Nucleus accumbens (tissue), 56 donors: ENCODE data around the gene FMNL1.
"Not testable (repeated sequence)": the region's sequence is repeated elsewhere in the genome, so short reads cannot be mapped to it uniquely, and the experiment has no call there.

ENCODE experiments used
- DNase-seq, 56 donors: peaks; one replicate each; lab custom pipeline; 2025; lab: John Stamatoyannopoulos, UW

The FMNL1 gene

DNA sequence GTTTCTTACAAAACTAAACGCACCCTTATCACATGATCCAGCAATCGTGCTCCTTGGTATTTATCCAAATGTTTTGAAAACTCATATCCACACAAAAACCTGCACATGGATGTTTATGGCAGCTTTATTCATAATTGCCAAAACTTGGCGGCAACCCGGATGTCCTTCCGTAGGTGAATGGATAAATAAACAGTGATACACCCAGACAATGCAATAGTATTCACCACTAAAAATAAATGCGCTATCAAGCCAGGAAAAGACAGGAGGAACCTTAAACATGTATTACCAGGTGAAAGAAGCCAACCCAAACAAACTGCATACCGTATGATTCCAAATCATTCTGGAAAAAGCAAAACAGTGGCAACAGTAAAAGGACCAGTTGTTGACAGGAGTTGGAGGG is 30.2 kb downstream of the FMNL1 start:
- DNase-seq, result no peak

DNA sequence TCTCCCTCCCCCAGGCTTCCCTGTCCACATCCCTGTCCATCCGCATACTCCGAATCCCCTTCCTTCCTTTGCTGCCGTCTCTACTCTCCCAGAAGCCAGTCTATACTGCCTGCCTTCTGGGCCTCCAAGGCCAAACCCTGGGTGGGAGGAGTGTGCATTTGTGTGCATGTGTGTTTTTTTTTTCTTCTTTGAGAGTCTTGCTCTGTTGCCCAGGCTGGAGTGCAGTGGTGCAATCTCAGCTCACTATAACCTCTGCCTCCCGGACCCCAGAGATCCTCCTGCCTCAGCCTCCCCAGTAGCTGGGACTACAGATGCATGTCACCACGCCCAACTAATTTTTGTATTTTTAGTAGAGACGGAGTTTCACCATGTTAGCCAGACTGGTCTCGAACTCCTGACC is 31.6 kb downstream of the FMNL1 start:
- DNase-seq, result not testable (repeated sequence)

- DNase-seq, result no peak
These were observed 32.2 kb downstream of the FMNL1 start for GRCh38 chr17:45253879-45254278.

- no peak for DNase-seq
These were observed 33.7 kb downstream of the FMNL1 start for GRCh38 chr17:45255358-45255757.

- DNase-seq, result no peak
These were observed 34.7 kb downstream of the FMNL1 start for GRCh38 chr17:45256114-45256966.

DNA sequence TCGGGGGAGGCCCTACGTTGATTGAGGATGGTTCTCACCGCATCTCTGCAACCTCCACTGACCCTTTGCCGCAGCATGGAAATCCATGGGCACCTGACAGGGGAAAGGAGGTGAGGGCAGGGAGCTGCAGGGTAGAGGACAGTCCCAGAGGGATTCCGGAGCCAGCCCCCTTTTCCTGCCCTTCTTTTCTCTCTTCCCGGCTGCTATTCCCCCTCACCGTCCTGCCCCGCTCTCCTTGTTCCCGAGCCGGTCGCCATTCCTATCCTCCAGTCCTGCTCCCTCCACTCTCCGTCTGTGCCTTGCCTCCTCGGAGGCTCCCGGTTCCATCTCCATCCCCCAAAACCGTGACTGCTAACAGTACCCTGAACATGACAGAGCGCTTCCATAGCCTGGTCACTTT is 35.4 kb downstream of the FMNL1 start:
- no peak for DNase-seq

- DNase-seq, result no peak
These were observed 37.3 kb downstream of the FMNL1 start for GRCh38 chr17:45258981-45259380.

DNA sequence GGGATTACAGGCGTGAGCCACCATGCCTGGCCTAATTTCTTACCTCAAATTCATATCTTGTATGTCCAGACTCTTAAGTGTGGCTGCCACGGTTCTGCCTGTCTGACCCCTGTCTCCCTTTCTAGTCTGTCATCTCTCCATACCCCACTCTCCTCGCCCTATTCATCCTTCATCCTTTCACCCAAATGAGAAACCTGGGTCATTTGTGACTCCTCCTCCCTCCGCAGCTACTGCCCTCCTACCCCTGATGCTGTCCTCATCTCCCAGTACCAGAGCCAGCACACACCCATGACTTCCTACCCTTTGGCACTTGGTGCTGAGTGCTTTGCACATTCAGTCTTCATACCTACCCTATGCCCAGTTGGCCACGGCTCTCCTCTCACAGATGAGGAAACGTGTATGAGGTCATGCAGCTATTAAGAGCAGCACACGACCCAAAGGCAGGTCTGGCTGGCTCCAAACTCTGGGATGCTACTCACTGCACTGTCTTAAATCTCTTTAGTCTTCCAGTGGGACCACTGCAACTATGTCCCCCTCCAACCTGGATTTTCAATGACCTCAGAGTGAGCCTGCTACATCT is 38.6 kb downstream of the FMNL1 start:
- DNase-seq, result no peak

DNA sequence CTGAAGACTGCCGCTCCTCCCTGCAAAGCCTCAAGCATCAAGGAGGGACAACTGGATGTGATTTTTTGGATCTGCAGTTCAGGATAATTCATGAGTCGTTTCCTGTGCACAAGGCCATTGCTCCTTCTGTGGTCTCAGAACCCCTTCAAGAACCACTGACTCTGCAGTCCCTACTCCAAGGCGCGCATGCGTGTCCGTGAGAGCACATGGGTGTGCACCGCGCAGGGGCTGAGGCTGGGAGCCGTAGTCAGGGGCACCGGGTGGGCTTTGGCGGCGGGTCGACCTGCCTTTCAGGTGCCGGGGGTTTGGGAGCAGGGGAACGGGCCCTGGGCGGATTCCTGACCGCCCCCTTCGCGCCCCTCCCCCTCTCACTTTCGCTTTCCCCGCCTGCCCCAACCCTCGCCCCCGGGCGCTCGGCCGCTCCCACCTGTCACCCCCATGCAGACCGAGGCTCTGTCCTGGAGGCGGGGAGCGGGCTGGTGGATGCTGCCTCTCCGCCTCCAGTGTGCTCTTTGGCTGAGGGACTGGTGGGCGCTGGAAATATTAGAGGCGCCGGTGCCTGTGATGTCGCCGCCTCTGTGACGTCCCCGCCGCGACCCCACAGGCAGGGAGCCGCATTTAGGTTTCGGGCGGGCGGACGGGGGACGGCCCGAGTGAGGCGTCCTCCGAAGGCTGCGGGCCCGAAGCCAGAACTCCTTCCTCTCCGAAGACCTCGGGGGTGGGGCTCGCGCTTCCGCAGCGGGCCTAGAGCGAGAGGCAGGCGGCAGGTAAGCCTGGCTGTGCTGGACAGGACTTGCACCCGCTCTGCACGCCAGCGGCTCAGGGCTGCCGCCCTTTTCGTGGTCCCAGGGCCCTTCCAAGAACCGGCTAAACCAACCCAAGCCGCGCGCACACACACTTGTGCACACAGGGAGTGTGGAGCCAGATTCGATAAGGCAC is 40.2 kb downstream of the FMNL1 start, which contains the start of gene SPATA32:
Gene SPATA32, minus strand, starts transcription at position 518 of the 939 bp plus-strand sequence. Its CDS starts 78 bp downstream, at position 440.
- DNase-seq, result peak in 43 of 56 donors; percentile 3 to 79 (median 33)

DNA sequence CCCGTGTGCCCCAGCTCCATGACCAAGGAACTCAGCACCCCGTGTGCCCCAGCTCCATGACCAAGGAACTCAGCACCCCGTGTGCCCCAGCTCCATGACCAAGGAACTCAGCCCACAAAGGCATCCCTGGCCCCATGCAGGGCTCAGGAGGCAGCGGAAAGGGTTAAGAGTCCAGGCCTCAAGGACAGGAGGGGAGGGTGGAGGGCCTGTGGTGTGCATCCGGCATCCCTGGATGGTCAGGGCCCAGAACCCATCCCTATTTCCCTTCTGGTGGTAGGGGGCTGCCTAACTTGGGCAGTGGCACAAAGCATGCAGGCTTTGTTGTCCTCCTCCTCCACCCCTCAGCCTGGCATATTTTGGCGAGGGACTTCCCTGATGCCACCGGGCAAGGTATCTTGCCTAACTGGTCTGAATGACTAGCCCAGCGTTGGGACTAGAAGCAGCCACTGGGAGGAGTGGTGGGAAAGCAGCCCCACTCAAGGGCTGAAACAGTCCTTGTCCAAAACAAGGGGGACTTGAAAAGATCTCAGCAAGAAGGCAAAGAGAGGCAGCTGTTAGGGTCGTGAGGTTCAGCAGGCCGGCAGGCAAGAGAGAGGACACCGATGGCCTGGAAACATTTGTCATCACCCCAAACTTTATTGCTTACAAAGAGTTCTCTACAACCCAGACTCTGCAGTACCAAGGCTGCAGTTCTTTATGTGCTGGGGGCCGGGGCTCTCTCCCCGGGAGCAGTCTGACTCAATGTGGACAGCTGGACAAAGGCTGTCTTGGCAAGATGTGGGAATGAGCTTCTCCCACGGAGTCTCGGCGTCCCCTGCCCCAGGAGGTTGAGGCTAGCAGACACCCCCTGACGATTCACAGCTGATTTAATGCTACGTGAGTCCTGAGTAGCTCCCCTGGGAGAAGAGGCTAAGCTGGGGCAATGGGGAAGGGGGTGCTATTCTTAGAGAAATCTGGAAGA is 41.1 kb downstream of the FMNL1 start:
- no peak for DNase-seq

DNA sequence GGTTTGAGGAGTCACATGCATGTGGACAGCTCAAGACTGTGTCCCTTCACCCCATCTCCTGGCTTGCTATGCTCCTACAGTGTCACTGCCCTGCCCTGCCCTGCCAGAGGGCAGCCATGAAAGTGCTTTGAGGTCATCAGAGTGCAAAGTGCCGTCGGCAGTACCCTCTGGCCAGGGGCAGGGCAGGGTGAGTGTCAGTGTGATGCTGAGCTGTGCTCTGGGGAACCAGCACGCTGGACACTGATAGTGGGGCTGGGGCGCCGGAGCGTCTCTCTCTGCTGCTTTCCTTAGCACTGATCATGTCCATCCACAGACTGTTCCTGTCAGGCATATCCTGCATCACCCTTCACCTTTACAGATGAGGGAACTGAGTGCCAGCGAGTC is 41.8 kb downstream of the FMNL1 start:
- DNase-seq, result no peak

DNA sequence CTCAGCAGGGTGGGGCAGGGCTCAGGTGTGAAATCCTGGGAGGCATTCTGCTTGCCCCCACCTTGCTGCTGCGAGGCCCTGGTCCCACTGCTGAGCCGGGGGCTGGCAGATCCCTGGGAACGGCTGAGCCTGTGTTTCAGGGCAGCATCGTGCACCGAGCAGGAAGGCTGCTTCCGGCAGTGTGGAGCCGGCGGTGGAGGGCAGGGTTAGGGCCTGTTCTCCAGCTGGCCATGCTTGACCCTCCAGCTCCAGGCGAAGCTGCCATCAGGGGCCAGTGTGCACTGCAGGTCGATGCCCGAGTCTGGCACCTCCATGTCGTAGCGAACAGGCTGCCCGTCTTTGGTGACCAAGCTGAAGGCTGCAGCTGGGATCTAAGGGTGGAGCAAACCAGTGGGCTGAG is 42.7 kb downstream of the FMNL1 start:
- no peak for DNase-seq

- DNase-seq, result no peak
These were observed 43.3 kb downstream of the FMNL1 start for GRCh38 chr17:45264988-45265387.

DNA sequence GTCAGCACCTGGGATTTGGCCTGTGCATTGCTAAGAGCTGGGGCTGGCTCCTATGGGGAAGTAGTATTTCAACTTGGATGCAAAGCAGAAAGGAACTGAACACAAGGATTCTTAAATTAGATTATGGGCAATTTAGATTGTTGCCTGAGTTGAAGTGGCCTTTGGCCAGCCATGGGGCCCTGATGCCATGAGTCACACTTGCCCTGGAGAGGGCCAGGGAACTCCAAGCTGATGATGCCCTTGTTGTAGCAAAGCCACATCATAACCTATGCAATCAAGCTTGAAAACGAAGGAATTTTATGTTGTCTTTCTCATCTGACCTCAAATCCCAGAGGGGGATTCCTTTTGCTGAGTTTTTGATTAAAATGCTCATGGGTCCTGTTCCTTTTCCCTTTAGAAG is 44.1 kb downstream of the FMNL1 start:
- DNase-seq, result no peak

DNA sequence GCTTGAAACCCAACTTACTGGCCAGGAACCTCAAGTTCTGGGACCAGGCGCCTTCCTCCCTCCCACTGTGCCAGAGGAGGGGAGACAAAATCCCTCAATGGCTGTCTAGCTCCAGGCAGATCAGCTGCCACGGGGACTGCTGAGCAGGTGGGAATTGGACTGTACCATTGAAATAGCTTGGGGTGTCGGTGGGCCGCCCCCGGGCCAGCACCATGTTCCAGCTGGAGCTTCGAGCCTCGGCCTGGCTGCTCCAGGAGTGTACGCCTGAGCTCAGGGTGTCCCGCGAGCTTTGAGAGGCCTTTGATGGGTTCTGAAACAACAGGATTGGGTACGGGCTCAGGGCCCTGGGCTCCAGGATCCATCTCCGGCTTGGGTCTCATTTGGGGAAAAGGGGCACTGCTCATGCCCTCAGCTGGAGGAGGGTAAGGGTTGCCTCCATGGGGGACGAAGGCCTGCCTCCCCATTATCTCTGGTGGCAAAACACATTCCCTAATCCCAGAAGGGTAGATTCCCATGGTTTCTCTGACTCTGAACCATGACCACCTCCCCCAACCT is 44.8 kb downstream of the FMNL1 start:
- DNase-seq, result no peak

DNA sequence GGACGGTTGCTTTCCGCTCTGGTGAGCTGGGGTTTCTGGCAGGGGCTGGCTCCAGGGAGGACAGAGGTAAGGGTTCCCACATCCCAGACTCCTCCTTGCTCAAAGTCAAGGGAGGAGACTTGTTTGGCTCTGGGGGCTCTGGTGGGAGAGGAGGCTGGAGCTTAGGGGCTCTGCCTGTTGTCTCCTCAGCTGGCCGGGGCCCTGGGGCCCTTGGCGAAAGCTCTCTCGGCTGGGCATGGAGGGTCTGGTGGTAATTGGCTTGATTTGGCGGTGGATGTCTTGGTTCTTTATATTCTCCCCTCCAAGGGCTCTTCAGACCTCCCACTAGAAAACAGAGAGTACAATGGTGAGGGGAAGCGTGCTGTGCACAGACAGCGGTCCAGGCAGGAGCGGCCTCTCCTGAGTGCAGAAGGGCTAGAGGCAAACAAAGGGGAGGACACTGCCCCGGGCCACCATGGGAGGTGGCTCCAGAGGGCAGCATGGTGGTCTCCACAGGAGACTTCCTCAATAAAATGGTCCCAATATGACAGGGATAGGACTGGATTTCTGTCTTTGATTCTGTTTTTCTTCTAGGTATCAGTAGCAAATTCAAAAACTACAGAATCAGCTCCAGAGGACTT is 45.9 kb downstream of the FMNL1 start:
- DNase-seq, result no peak

GRCh38 chr17:45269912-45270311 is 48.2 kb downstream of the FMNL1 start:
- no peak for DNase-seq

- no peak for DNase-seq
These were observed 49.2 kb downstream of the FMNL1 start for GRCh38 chr17:45270828-45271418.

GRCh38 chr17:45271603-45272002 is 49.9 kb downstream of the FMNL1 start:
- no peak for DNase-seq
